A172 (cell line): Measurements from ENCODE around the gene ARHGEF6. TPM values are rescaled to one million over a fixed set of nuclear protein-coding genes. Genes with fewer than 3 reads are reported as not detected.

Source experiments
- total RNA-seq: library from RNA; depleted of rRNA; stranded (reverse); fragments of >200 nt; shearing (Covaris generic); gene quantifications from 2 replicates; pipeline ENCODE4 v1.2.3, GENCODE V29; 2014; rRNA removed

The ARHGEF6 gene
- total RNA-seq, 1 experiment from 2014 or later: 5.2 TPM

Other genes starting within 250 kb of the ARHGEF6 start
- not detected in 2 replicates for gene VGLL1, start 248.7 kb downstream of the ARHGEF6 start, total RNA-seq
- gene CD40LG, start 132.8 kb downstream of the ARHGEF6 start, total RNA-seq: not detected in 2 replicates
- 388 and 528 TPM in 2 replicates for gene RBMX, start 99.8 kb upstream of the ARHGEF6 start, total RNA-seq